GM19023 (cell line): ENCODE results near the gene GLUD1.
"Not testable (repeated sequence)": the region's sequence is repeated elsewhere in the genome, so short reads cannot be mapped to it uniquely, and the experiment has no call there.

Source experiments
- ATAC-seq: cut with Tn5 transposase; IDR thresholded peaks from one replicate; pipeline ENCODE4 v1.9.1; 2021; ENCODE audit warnings: mild to moderate bottlenecking, moderate library complexity; ENCODE audit not compliant: unreplicated experiment

Gene GLUD1

GRCh38 chr10:87092376-87092860, 2.2 kb downstream of the GLUD1 start:
- ATAC-seq: no peak

GRCh38 chr10:87090779-87091178, 3.9 kb downstream of the GLUD1 start:
- no peak for ATAC-seq

GRCh38 chr10:87089746-87090145, 4.9 kb downstream of the GLUD1 start:
- ATAC-seq: no peak

- no peak for ATAC-seq
Observed at GRCh38 chr10:87085537-87085936, 9.1 kb downstream of the GLUD1 start.

GRCh38 chr10:87084291-87084782, 10.3 kb downstream of the GLUD1 start:
- peak; percentile 72 for ATAC-seq

GRCh38 chr10:87083576-87084290, 10.9 kb downstream of the GLUD1 start:
- ATAC-seq: peak; percentile 37

- not testable (repeated sequence) for ATAC-seq
Observed at GRCh38 chr10:87082219-87082618, 12.4 kb downstream of the GLUD1 start.

GRCh38 chr10:87081574-87081973, 13.1 kb downstream of the GLUD1 start:
- ATAC-seq: not testable (repeated sequence)

- not testable (repeated sequence) for ATAC-seq
Observed at GRCh38 chr10:87080621-87081020, 14.0 kb downstream of the GLUD1 start.

GRCh38 chr10:87079106-87079836, 15.4 kb downstream of the GLUD1 start:
- no peak for ATAC-seq

- ATAC-seq: not testable (repeated sequence)
Observed at GRCh38 chr10:87076421-87076820, 18.2 kb downstream of the GLUD1 start.

- no peak for ATAC-seq
Observed at GRCh38 chr10:87072449-87072848, 22.2 kb downstream of the GLUD1 start.

GRCh38 chr10:87068281-87068680, 26.4 kb downstream of the GLUD1 start:
- ATAC-seq: no peak

- ATAC-seq: no peak
Observed at GRCh38 chr10:87066865-87067264, 27.8 kb downstream of the GLUD1 start.

GRCh38 chr10:87066178-87066577, 28.5 kb downstream of the GLUD1 start:
- no peak for ATAC-seq

- no peak for ATAC-seq
Observed at GRCh38 chr10:87064651-87065050, 30.0 kb downstream of the GLUD1 start.

GRCh38 chr10:87060280-87060928, 34.2 kb downstream of the GLUD1 start:
- ATAC-seq: no peak

- no peak for ATAC-seq
Observed at GRCh38 chr10:87059401-87059800, 35.2 kb downstream of the GLUD1 start.

- ATAC-seq: no peak
Observed at GRCh38 chr10:87058171-87058570, 36.5 kb downstream of the GLUD1 start.

GRCh38 chr10:87054373-87055295, 40.0 kb downstream of the GLUD1 start:
- no peak for ATAC-seq
